Psoas muscle (tissue), 8 donors: ENCODE results near the gene CHRDL2. TPM values are rescaled to one million over a fixed set of nuclear protein-coding genes. Genes with fewer than 3 reads are reported as not detected.

ENCODE experiments used
- ATAC-seq, 4 donors: fragments of 200-7000 bp; cut with Tn5 transposase; one replicate each; pipeline ENCODE4 v1.9.1; 2020; ENCODE audit warnings: moderate library complexity in 3 of 4, mild to moderate bottlenecking in 2 of 4
- DNase-seq, 2 donors: peaks; one replicate each; pipeline ENCODE4 v3.0.0-alpha.2; 2020
- H3K27ac ChIP-seq: fragments of 200-600 bp; one replicate; pipeline ENCODE4 v1.8.0; 2022
- H3K27me3 ChIP-seq, 3 donors: fragments of 200-600 bp in 1 of 3; one replicate each; pipeline versions ENCODE4 v1.6.1 to v1.8.0; 2013 to 2022; ENCODE audit warnings: low read length in 2 of 3, mild to moderate bottlenecking in 2 of 3, moderate library complexity in 1 of 3; ENCODE audit not compliant: insufficient read depth in 3 of 3
- H3K36me3 ChIP-seq, 2 donors: fragments of 200-600 bp in 1 of 2; one replicate each; pipeline versions ENCODE4 v1.6.1 to v1.8.0; 2013 to 2022; ENCODE audit warnings: low read depth in 1 of 2, mild to moderate bottlenecking in 1 of 2, moderate library complexity in 1 of 2; ENCODE audit not compliant: insufficient read depth in 1 of 2
- H3K4me1 ChIP-seq: fragments of 200-600 bp; one replicate; pipeline ENCODE4 v1.8.0; 2022
- H3K4me3 ChIP-seq: fragments of 200-600 bp; one replicate; pipeline ENCODE4 v1.8.0; 2022; ENCODE audit warnings: mild to moderate bottlenecking
- H3K9me3 ChIP-seq: fragments of 200-600 bp; one replicate; pipeline ENCODE4 v1.8.0; 2022
- CTCF ChIP-seq: fragments of 200-600 bp; IDR thresholded peaks from one replicate; pipeline ENCODE4 v1.8.0; 2022; ENCODE audit warnings: antibody characterized with exemption
- WGBS, 3 donors: extraction: QIAGEN DNeasy Blood & Tissue Kit; methylation state at CpG; one replicate each; pipeline versions ENCODE4 v1.1.6 to v1.1.7; 2013; 5-methylcytosine and 5-hydroxymethylcytosine counted together
- intact Hi-C, 2 donors: fragments of 100-400 bp; cut with DNase I; formaldehyde crosslinking; loops; one replicate each; pipeline versions ENCODE4 v1.11.0 to v1.14.2; 2022
- polyA plus RNA-seq, 3 donors: library from polyadenylated mRNA; stranded (reverse); fragments of 200-250 nt; gene quantifications; one replicate each; pipeline ENCODE4 v1.2.3, GENCODE V29; 2013
- total RNA-seq, 4 donors: library from RNA; stranded (reverse); fragmentation: NEBNext Ultra II Directional in 2 of 4; extraction: Animal tissue kit (Norgen Biotek cat#: 25700) in 2 of 4; gene quantifications; one replicate each; pipeline versions ENCODE4 v1.2.1 to v1.2.4, GENCODE V29; 2021 to 2023
- donor health status: healthy with polysubstance abuse.
- donor health status: DM: no; HTN: no; CAD: no; lungs with moderate emphysema.
- donor health status: Bipolar disorder and iron deficiency.
- donor health status: healthy.
- donor health status: DM: yes; HTN: yes; CAD: no.
- donor health status: DM: no; HTN: no; CAD: no.
- donor health status: DM: no; HTN: no; CAD: no.
- donor health status: DM: yes; HTN: yes; CAD: no.

Gene CHRDL2
- total and polyA plus RNA-seq, 7 donors = 0.39 to 14.1 (median 3.1) TPM

GRCh38 chr11:74777038-74777437 is 45.8 kb upstream of the CHRDL2 start:
- ATAC-seq (no peak), DNase-seq (no peak)
- Histone ChIP-seq H3K27me3 (no peaks in the 10 kb centered on the region), H3K4me1 (peaks cover 41% of the 10 kb centered on the region), H3K27ac (no peak overlapping the region), H3K4me3 (no peak overlapping the region), H3K9me3 (no peaks in the 10 kb centered on the region), H3K36me3 (no peaks in the 10 kb centered on the region)
- TF ChIP-seq CTCF = no peak
- intact Hi-C loops = no loop called here

- intact Hi-C loops = no loop called here
- ATAC-seq (no peak), DNase-seq (no peak)
- Histone ChIP-seq H3K9me3 (no peaks in the 10 kb centered on the region), H3K4me3 (no peak overlapping the region), H3K27me3 (no peaks in the 10 kb centered on the region), H3K27ac (no peak overlapping the region), H3K36me3 (no peaks in the 10 kb centered on the region), H3K4me1 (peaks cover 44% of the 10 kb centered on the region)
- no peak for TF ChIP-seq CTCF
Observed at GRCh38 chr11:74776546-74776945, 45.3 kb upstream of the CHRDL2 start.

- peaks cover 40% of the 10 kb centered on the region for H3K4me1 ChIP-seq
- no peaks in the 10 kb centered on the region for H3K9me3 ChIP-seq
- H3K27ac ChIP-seq = no peak overlapping the region
- no peak overlapping the region for H3K4me3 ChIP-seq
- no peaks in the 10 kb centered on the region for H3K27me3 ChIP-seq
- peak in 1 of 4 donors; percentile 51 for ATAC-seq
- no peak for DNase-seq
- no peak for TF ChIP-seq CTCF
- WGBS, 3 donors = 30 to 73% (median 45%) methylated on average over 1 of the region's 1 CpG
- H3K36me3 ChIP-seq = no peaks in the 10 kb centered on the region
- intact Hi-C loops = no loop called here
Observed at GRCh38 chr11:74775762-74776161, 44.5 kb upstream of the CHRDL2 start.

- intact Hi-C loops = no loop called here
- Histone ChIP-seq H3K27me3 (no peaks in the 10 kb centered on the region), H3K4me1 (peaks cover 30% of the 10 kb centered on the region), H3K4me3 (no peak overlapping the region), H3K36me3 (no peaks in the 10 kb centered on the region), H3K27ac (no peak overlapping the region), H3K9me3 (no peaks in the 10 kb centered on the region)
- DNase-seq = no peak
- no peak for TF ChIP-seq CTCF
- ATAC-seq = no peak
Observed at GRCh38 chr11:74773476-74773875, 42.2 kb upstream of the CHRDL2 start.

GRCh38 chr11:74771139-74771538 is 39.9 kb upstream of the CHRDL2 start:
- no peak overlapping the region for H3K4me3 ChIP-seq
- H3K27ac ChIP-seq = no peak overlapping the region
- H3K4me1 ChIP-seq = peaks cover 29% of the 10 kb centered on the region
- intact Hi-C loops = no loop called here
- TF ChIP-seq CTCF = no peak
- 91 to 95% (median 95%) methylated on average over 3 of the region's 3 CpGs for WGBS, 3 donors
- DNase-seq (no peak), ATAC-seq (no peak)
- no peaks in the 10 kb centered on the region for H3K27me3 ChIP-seq
- H3K36me3 ChIP-seq = no peaks in the 10 kb centered on the region
- no peaks in the 10 kb centered on the region for H3K9me3 ChIP-seq
